Activated naive CD4-positive, alpha-beta T cell (primary cell): Measurements from ENCODE around the gene NDE1.
"Not testable (repeated sequence)": the region's sequence is repeated elsewhere in the genome, so short reads cannot be mapped to it uniquely, and the experiment has no call there.

Experiments used
- DNase-seq, 4 experiments: peaks; one replicate each; lab custom pipeline; 2025; lab: John Stamatoyannopoulos, UW

The NDE1 gene

GRCh38 chr16:15621456-15621855 lies 28.6 kb upstream of the NDE1 start:
- DNase-seq = no peak

- DNase-seq = no peak
Observed at GRCh38 chr16:15621889-15622288, 28.2 kb upstream of the NDE1 start.

- no peak for DNase-seq
Observed at GRCh38 chr16:15631730-15632409, 18.2 kb upstream of the NDE1 start.

DNA sequence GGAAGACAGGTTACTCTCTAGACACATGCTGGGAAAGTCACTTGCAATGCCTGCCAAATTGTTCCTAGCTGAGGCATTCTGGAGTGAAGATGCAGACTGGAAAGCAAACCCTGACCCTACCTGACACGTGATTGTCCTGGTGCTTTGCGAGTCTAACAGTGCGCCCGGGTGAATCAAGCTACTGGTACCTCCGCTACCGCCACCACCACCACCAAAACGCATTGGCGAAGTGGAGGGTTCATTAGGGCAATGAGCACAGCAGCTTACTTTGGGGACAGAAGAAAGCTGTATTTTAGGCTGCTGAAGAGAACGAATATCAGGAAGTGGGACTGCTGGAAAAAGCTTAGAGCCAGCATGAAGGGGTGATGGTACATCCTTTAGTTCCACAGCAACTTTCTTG lies 14.1 kb upstream of the NDE1 start:
- DNase-seq = no peak

GRCh38 chr16:15636392-15636873 lies 13.6 kb upstream of the NDE1 start:
- DNase-seq = no peak

GRCh38 chr16:15639061-15639568 lies 10.9 kb upstream of the NDE1 start:
- DNase-seq = peak in 1 of 4 experiments; percentile 3

- DNase-seq = no peak
Observed at GRCh38 chr16:15640966-15641365, 9.1 kb upstream of the NDE1 start.

GRCh38 chr16:15641753-15642556 lies 8.1 kb upstream of the NDE1 start:
- no peak for DNase-seq

DNA sequence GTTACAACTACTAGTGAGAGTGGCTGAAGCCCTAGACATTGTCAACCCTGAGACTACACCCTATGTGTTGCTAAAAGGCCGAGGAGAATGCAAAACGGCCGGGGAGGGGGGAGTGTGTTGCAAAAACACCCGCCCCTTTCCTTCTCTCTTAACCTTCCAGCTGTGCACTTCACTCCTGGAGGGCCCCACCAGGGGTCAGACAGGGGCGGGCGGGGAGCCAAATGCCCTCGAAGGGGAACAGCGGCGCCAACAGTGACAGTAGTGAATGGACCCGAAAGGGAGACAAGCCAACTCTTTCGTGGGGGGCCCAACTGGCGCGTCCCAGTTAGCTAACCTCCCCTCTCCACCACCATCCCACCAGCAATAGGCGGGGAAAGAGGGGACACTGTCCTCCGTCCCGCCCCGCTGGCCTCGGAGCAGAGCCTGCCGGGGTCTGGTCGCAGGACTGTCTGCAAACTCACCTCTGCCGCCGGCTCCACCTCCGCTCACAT lies 7.4 kb upstream of the NDE1 start:
- DNase-seq = peak; percentile 59 to 78 (median 68)

GRCh38 chr16:15643048-15643945 lies 6.7 kb upstream of the NDE1 start, which contains the start of gene MARF1:
TSS of gene MARF1 (minus strand) at chr16:15643154. CDS start at chr16:15639233, 3,921 bp downstream.
- peak; percentile 98 to 100 (median 99) for DNase-seq

GRCh38 chr16:15643946-15644250 lies 6.1 kb upstream of the NDE1 start:
- no peak for DNase-seq

DNA sequence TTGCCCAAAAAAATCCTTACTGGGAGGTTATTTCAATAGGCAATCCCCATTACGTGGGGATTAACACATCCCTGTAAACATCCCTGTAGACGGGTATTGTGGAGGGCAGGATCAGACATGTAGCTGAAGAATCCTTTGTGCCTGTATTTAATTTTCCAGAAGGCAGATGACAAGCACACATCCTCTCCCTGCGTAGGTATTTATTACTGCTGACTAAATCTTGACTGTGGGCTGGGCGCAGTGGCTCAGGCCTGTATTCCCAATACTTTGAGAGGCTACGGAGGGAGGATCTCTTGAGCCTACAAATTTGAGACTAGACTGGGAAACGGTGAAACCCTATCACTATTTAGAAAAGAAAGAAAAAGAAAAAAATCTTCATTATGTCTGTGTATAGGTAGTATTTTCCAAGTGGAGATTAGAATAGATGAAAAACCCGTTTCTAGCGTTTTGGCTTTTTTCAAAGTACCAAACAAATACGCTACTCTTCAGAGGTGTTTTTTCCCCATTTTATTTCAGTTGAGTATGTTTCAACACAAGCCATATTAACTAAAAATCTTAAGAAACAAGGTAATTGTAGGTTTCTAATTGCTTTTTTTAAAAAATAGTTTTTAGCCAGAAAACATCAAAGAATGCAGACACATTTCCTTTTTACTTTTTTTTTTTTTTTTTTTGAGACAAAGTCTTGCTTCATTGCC lies 5.6 kb upstream of the NDE1 start:
- DNase-seq = no peak

- DNase-seq = not testable (repeated sequence)
Observed at GRCh38 chr16:15644962-15645465, 5.0 kb upstream of the NDE1 start.

- not testable (repeated sequence) for DNase-seq
Observed at GRCh38 chr16:15646557-15647293, 3.3 kb upstream of the NDE1 start.

DNA sequence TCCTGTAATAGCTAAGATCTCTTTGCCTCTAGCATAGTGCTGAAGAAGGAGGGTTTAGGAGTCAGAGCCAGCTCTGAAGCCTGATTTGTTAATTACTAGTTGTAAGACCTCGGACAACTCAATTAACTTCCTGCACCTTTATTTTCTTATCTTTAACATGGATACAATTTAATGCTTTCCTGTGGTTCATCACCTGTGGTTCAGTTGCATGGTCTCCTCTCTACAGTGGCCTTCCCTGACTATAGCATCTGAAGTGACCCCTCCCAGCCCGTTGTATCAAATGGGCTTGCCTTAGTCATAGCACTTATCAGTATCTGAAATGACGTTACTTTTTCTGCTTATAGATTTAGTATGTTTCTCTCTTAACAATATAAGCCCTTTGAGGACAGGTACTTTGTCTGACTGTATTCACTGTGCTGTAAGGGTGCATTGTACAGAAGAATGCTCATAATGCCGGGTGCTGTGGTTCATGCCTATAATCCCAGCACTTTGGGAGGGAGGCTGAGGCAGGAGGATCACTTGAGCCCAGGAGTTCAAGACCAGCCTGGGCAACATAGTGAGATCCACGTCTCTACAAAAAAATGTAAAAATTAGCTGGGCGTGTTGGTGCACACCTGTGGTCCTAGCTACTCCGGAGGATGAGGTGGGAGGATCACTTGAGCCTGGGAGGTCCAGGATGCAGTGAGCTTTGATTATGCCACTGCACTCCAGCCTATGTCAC lies 2.6 kb upstream of the NDE1 start:
- no peak for DNase-seq

DNA sequence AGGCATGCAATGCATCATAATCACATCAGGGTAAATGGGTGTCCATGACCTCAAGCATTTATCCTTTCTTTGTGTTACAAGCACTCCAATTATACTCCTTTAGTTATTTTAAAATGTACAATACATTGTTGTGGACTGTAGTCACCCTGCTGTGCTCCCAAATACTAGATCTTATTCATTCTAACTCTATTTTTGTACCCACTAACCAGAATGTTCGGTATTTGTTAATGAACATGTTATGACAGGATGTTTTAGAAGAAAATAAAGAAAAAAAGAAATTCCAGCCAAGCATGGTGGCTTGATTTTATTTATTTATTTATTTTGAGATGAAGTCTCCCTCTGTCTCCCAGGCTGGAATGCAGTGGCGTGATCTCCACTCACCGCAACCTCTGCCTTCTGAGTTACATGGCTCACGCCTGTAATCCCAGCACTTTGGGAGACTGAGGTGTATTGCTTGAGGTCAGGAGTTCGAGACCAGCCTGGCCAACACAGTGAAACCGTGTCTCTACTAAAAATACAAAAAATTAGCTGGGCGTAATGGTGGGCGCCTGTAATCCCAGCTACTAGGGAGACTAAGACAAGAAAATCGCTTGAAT lies 1.8 kb upstream of the NDE1 start:
- DNase-seq = no peak

GRCh38 chr16:15649311-15649710 lies 734 bp upstream of the NDE1 start:
- not testable (repeated sequence) for DNase-seq

DNA sequence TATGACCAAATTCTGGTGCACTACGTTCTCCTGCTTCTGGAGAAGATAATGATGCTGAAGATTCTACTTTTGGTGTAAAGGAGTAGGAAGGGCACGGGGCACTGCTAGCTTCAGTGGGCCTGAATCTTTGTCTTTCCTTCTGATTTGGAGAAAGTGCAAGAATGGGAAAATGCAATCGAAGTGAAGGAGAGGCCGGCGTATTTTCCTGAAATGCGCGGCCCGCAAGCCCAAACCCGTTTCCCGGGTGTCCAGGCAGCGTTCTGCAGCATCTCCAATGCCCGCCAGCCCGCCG lies 372 bp upstream of the NDE1 start:
- DNase-seq = no peak

DNA sequence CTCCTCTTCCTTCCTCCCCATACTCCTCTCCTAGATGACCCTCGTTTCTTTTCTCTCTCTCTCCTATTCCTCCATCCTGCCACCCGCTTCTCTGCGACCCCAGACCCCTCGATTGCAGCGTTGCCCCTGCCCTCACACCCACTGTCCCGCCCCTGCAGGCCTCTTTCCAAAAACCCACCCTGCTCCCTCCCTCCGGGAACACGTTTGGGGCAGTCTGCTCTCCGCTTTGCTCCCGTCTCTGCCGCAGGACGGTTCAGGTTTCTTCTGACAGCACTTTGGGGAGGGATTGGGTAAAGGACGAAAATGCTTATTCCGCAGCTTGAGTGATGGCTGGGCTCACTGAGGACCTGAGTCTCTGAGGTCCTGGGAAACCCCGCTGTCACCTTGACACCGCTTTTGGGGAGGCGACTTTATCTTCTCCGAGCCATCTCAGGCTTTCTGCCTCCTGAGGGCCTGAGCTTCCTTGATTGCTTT lies 690 bp downstream of the NDE1 start:
- DNase-seq = no peak
